Neuronal stem cell (in vitro differentiated cells): ENCODE data around the gene NFATC4.

ENCODE experiments used
- DNase-seq: peaks from one replicate; pipeline ENCODE4 v3.0.0-alpha.2; 2013; ENCODE audit warnings: low spot score
- H2AFZ ChIP-seq: one replicate; pipeline ENCODE4 v1.6.1; 2013; ENCODE audit warnings: mild to moderate bottlenecking, low read length, inconsistent platforms
- H2AK5ac ChIP-seq: 2 replicates; pipeline ENCODE4 v1.6.1; 2013; ENCODE audit warnings: low read depth, mild to moderate bottlenecking, inconsistent platforms, low read length, moderate library complexity, mixed read lengths
- H2BK120ac ChIP-seq: 2 replicates; pipeline ENCODE4 v1.6.1; 2013; ENCODE audit warnings: low read depth, mild to moderate bottlenecking, inconsistent platforms, low read length, moderate library complexity, mixed read lengths
- H2BK12ac ChIP-seq: one replicate; pipeline ENCODE4 v1.6.1; 2013; ENCODE audit warnings: low read length, inconsistent platforms
- H2BK15ac ChIP-seq: 2 replicates; pipeline ENCODE4 v1.6.1; 2013; ENCODE audit warnings: mild to moderate bottlenecking, low read length, inconsistent platforms, mixed read lengths
- H2BK5ac ChIP-seq: one replicate; pipeline ENCODE4 v1.6.1; 2013; ENCODE audit warnings: inconsistent platforms, mild to moderate bottlenecking, low read length, moderate library complexity
- H3K14ac ChIP-seq: one replicate; pipeline ENCODE4 v1.6.1; 2013; ENCODE audit warnings: low read length, inconsistent platforms
- H3K18ac ChIP-seq: 2 replicates; pipeline ENCODE4 v1.6.1; 2013; ENCODE audit warnings: low read length, inconsistent platforms
- H3K23ac ChIP-seq: 2 replicates; pipeline ENCODE4 v1.6.1; 2013; ENCODE audit warnings: low read depth, mild to moderate bottlenecking, mixed read lengths, low read length, inconsistent platforms; ENCODE audit not compliant: poor library complexity
- H3K27ac ChIP-seq: replicated peaks from 3 replicates; pipeline ENCODE4 v1.5.1; 2013; ENCODE audit warnings: low read length, inconsistent platforms
- H3K27me3 ChIP-seq, 3 experiments: 2 replicates each; pipeline ENCODE4 v1.6.1; 2013; ENCODE audit warnings: low read length in 3 of 3, mild to moderate bottlenecking in 2 of 3, inconsistent platforms in 1 of 3, low read depth in 1 of 3, mixed read lengths in 1 of 3, moderate library complexity in 1 of 3; ENCODE audit not compliant: control insufficient read depth in 3 of 3, insufficient read depth in 3 of 3
- H3K36me3 ChIP-seq, 2 donors: replicated peaks in 1 of 2; 2 replicates each; pipeline ENCODE4 v1.6.1; 2013; ENCODE audit warnings: low read length in 2 of 2; ENCODE audit not compliant: control insufficient read depth in 2 of 2, insufficient read depth in 2 of 2
- H3K4ac ChIP-seq: 2 replicates; pipeline ENCODE4 v1.6.1; 2013; ENCODE audit warnings: inconsistent platforms, mild to moderate bottlenecking, low read length, moderate library complexity
- H3K4me1 ChIP-seq, 2 donors: 1 replicate in 1 of 2; 2 replicates in 1 of 2; pipeline ENCODE4 v1.6.1; 2013; ENCODE audit warnings: low read length in 2 of 2, low read depth in 1 of 2; ENCODE audit not compliant: control insufficient read depth in 2 of 2, insufficient read depth in 1 of 2
- H3K4me2 ChIP-seq: one replicate; pipeline ENCODE4 v1.6.1; 2013; ENCODE audit warnings: mild to moderate bottlenecking, low read length, inconsistent platforms; ENCODE audit not compliant: insufficient read depth, poor library complexity, severe bottlenecking
- H3K4me3 ChIP-seq, 2 donors: 2 replicates each; pipeline ENCODE4 v1.5.1; 2013; ENCODE audit warnings: low read length in 2 of 2, mild to moderate bottlenecking in 2 of 2, inconsistent platforms in 1 of 2, moderate library complexity in 1 of 2
- H3K79me1 ChIP-seq: one replicate; pipeline ENCODE4 v1.6.1; 2013; ENCODE audit warnings: low read depth, mild to moderate bottlenecking, inconsistent platforms, low read length, moderate library complexity
- H3K9ac ChIP-seq: one replicate; pipeline ENCODE4 v1.6.1; 2013; ENCODE audit warnings: mild to moderate bottlenecking, low read depth, low read length, inconsistent platforms; ENCODE audit not compliant: poor library complexity
- H3K9me3 ChIP-seq, 2 donors: replicated peaks in 1 of 2; 2 replicates each; pipeline versions ENCODE3 to v1.6.1; 2013; ENCODE audit warnings: low read length in 2 of 2, mild to moderate bottlenecking in 2 of 2, inconsistent platforms in 1 of 2, low read depth in 1 of 2, mixed read lengths in 1 of 2, moderate library complexity in 1 of 2; ENCODE audit not compliant: control insufficient read depth in 2 of 2, insufficient read depth in 1 of 2
- H4K8ac ChIP-seq: one replicate; pipeline ENCODE4 v1.6.1; 2013; ENCODE audit warnings: low read depth, mild to moderate bottlenecking, inconsistent platforms, low read length, moderate library complexity
- H4K91ac ChIP-seq: one replicate; pipeline ENCODE4 v1.6.1; 2013; ENCODE audit warnings: low read length, low read depth, mild to moderate bottlenecking, inconsistent platforms; ENCODE audit not compliant: poor library complexity
- WGBS, 2 donors: extraction: QIAGEN DNeasy Blood & Tissue Kit; methylation state at CpG; one replicate each; pipeline ENCODE4 v1.1.7; 2013; ENCODE audit warnings: missing lambda C conversion rate in 2 of 2, mixed read lengths in 1 of 2; ENCODE audit not compliant: insufficient read length in 2 of 2, insufficient replicate concordance in 1 of 2; ENCODE audit errors: extremely low coverage in 2 of 2; 5-methylcytosine and 5-hydroxymethylcytosine counted together

NFATC4 gene

GRCh38 chr14:24414732-24415420 lies 46.9 kb downstream of the NFATC4 start:
- WGBS, 2 donors = no CpG with 5 or more reads among the region's 15 CpGs
- H2AFZ ChIP-seq = no peak overlapping the region
- H2BK15ac ChIP-seq = no peak overlapping the region
- H3K4ac ChIP-seq = no peak overlapping the region
- no peak overlapping the region for H3K14ac ChIP-seq
- H3K79me1 ChIP-seq = peaks cover 1% of the 10 kb centered on the region
- H2BK12ac ChIP-seq = no peak overlapping the region
- H4K91ac ChIP-seq = no peak overlapping the region
- H3K9ac ChIP-seq = peak overlapping the region; percentile 13
- H3K18ac ChIP-seq = no peak overlapping the region
- H2BK5ac ChIP-seq = no peak overlapping the region
- H2AK5ac ChIP-seq = no peak overlapping the region
- H4K8ac ChIP-seq = no peak overlapping the region
- peaks cover 0 to 17% of the 10 kb centered on the region in 2 donors for H3K36me3 ChIP-seq
- H3K27me3 ChIP-seq = peaks cover 0 to 35% (median 0%) of the 10 kb centered on the region in 3 experiments
- H3K4me3 ChIP-seq = no peak overlapping the region
- no peak overlapping the region for H3K27ac ChIP-seq
- H3K23ac ChIP-seq = no peak overlapping the region
- DNase-seq = no peak
- H3K9me3 ChIP-seq = no peaks in the 10 kb centered on the region
- H3K4me2 ChIP-seq = no peak overlapping the region
- no peak overlapping the region for H2BK120ac ChIP-seq
- no peaks in the 10 kb centered on the region for H3K4me1 ChIP-seq

GRCh38 chr14:24415421-24416253 lies 47.7 kb downstream of the NFATC4 start:
- WGBS, 2 donors = no CpG with 5 or more reads among the region's 25 CpGs
- H3K4me2 ChIP-seq = no peak overlapping the region
- H3K4me3 ChIP-seq = no peak overlapping the region
- H2BK120ac ChIP-seq = no peak overlapping the region
- no peak overlapping the region for H3K4ac ChIP-seq
- H3K36me3 ChIP-seq = peaks cover 0 to 17% of the 10 kb centered on the region in 2 donors
- no peaks in the 10 kb centered on the region for H3K4me1 ChIP-seq
- H3K9me3 ChIP-seq = no peaks in the 10 kb centered on the region
- H2AK5ac ChIP-seq = no peak overlapping the region
- H3K23ac ChIP-seq = no peak overlapping the region
- H3K14ac ChIP-seq = no peak overlapping the region
- no peak overlapping the region for H3K18ac ChIP-seq
- H3K27me3 ChIP-seq = peaks cover 0 to 37% (median 0%) of the 10 kb centered on the region in 3 experiments
- H4K91ac ChIP-seq = no peak overlapping the region
- H2AFZ ChIP-seq = no peak overlapping the region
- H2BK12ac ChIP-seq = no peak overlapping the region
- H3K27ac ChIP-seq = no peak overlapping the region
- H3K9ac ChIP-seq = peak overlapping the region; percentile 13
- no peak overlapping the region for H4K8ac ChIP-seq
- DNase-seq = no peak
- peaks cover 1% of the 10 kb centered on the region for H3K79me1 ChIP-seq
- H2BK5ac ChIP-seq = no peak overlapping the region
- H2BK15ac ChIP-seq = no peak overlapping the region

- WGBS, 2 donors = no CpG with 5 or more reads among the region's 19 CpGs
- no peak overlapping the region for H2BK5ac ChIP-seq
- H3K27me3 ChIP-seq = peaks cover 0 to 40% (median 0%) of the 10 kb centered on the region in 3 experiments
Measured at GRCh38 chr14:24416254-24416931, 48.4 kb downstream of the NFATC4 start.

More at GRCh38 chr14:24416254-24416931, 48.4 kb downstream of the NFATC4 start:
- Histone ChIP-seq H2BK15ac (no peak overlapping the region), H3K4ac (no peak overlapping the region), H3K4me3 (no peak overlapping the region), H2BK120ac (no peak overlapping the region), H3K79me1 (no peaks in the 10 kb centered on the region), H3K9me3 (no peaks in the 10 kb centered on the region), H4K8ac (no peak overlapping the region), H3K4me1 (no peaks in the 10 kb centered on the region), H2BK12ac (no peak overlapping the region), H2AK5ac (no peak overlapping the region), H3K9ac (peak overlapping the region; percentile 63), H3K14ac (no peak overlapping the region), H3K23ac (no peak overlapping the region), H4K91ac (no peak overlapping the region), H2AFZ (no peak overlapping the region), H3K4me2 (no peak overlapping the region), H3K18ac (no peak overlapping the region), H3K27ac (no peak overlapping the region), H3K36me3 (peaks cover 0 to 12% of the 10 kb centered on the region in 2 donors)
- DNase-seq = no peak
